Vagina (tissue), 2 donors: Measurements from ENCODE around the gene MAPK8IP1.

Experiments
- POLR2AphosphoS5 ChIP-seq, 2 donors: sonication (generic); formaldehyde crosslinking; IDR thresholded peaks; one replicate each; pipeline ENCODE4 v1.9.0; 2017; ENCODE audit warnings: antibody characterized with exemption in 2 of 2, mild to moderate bottlenecking in 2 of 2, low read depth in 1 of 2; ENCODE audit not compliant: insufficient read depth in 1 of 2
- TF ChIP-seq, protein P1 (sequence below), 3 experiments: fragments of 450-650 bp in 2 of 3; fragments of 200-600 bp in 1 of 3; sonication (generic) in 1 of 3; IDR thresholded peaks; one replicate each; pipeline ENCODE4 v1.5.1; 2017 to 2019; ENCODE audit warnings: antibody characterized with exemption in 3 of 3, mild to moderate bottlenecking in 2 of 3, moderate library complexity in 2 of 3

- TF ChIP-seq, protein P1, sequence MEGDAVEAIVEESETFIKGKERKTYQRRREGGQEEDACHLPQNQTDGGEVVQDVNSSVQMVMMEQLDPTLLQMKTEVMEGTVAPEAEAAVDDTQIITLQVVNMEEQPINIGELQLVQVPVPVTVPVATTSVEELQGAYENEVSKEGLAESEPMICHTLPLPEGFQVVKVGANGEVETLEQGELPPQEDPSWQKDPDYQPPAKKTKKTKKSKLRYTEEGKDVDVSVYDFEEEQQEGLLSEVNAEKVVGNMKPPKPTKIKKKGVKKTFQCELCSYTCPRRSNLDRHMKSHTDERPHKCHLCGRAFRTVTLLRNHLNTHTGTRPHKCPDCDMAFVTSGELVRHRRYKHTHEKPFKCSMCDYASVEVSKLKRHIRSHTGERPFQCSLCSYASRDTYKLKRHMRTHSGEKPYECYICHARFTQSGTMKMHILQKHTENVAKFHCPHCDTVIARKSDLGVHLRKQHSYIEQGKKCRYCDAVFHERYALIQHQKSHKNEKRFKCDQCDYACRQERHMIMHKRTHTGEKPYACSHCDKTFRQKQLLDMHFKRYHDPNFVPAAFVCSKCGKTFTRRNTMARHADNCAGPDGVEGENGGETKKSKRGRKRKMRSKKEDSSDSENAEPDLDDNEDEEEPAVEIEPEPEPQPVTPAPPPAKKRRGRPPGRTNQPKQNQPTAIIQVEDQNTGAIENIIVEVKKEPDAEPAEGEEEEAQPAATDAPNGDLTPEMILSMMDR (IDR thresholded peaks at IDR 0.05), result no peak
- no peak for TF ChIP-seq POLR2AphosphoS5 (IDR thresholded peaks at IDR 0.05; ENCODE audit: insufficient read depth in 1 of 2, low read depth in 1 of 2)
Measured at GRCh38 chr11:45853332-45854219, 31.9 kb upstream of the MAPK8IP1 start.
